HG02678 (cell line): ENCODE measurements around the gene GRIA4.

Experiments
- ATAC-seq: cut with Tn5 transposase; IDR thresholded peaks from one replicate; pipeline ENCODE4 v1.9.1; 2021; ENCODE audit warnings: mild to moderate bottlenecking, moderate library complexity; ENCODE audit not compliant: unreplicated experiment

Gene GRIA4

GRCh38 chr11:105636496-105636895 is 26.6 kb downstream of the GRIA4 start:
- ATAC-seq = no peak

DNA sequence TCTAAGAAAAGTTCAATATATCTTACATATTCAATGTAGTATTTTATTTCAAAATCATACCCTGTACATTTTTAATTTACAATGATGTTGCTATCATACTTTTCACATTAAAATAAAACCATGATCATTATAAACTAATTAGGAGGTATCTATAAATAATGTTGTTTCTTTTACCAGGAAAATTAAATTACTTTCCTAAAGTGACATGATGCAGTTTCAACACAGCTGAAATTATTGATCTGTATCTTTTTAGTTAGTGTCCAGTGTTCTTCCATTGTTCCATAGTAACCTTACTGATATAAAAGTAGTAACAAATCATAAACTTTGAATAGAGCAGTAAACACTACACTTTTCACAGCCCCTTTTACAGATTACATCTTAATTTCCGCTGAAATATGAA is 29.7 kb downstream of the GRIA4 start:
- ATAC-seq = no peak

- no peak for ATAC-seq
These were observed 31.6 kb downstream of the GRIA4 start for GRCh38 chr11:105641433-105641832.

GRCh38 chr11:105642870-105643269 is 33.0 kb downstream of the GRIA4 start:
- ATAC-seq = no peak

GRCh38 chr11:105644839-105645573 is 35.1 kb downstream of the GRIA4 start:
- ATAC-seq = no peak

DNA sequence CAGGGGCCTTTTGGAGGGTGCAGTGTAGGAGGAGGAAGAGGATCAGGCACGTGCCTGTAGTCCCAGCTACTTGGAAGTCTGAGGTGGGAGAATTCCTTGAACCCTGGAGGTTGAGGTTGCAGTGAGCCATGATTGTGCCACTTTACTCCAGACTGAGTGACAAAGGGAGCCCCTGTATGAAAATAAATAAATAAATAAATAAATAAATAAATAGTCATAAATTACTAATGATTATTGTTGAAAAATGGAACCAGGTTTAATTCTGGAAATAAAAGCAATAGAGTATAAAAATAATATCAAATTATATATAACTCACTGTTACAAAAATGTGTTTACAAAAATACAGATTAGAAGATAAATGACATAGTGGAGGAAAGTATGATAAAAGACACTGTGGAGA is 37.9 kb downstream of the GRIA4 start:
- ATAC-seq = no peak

GRCh38 chr11:105648762-105649161 is 38.9 kb downstream of the GRIA4 start:
- ATAC-seq = no peak

GRCh38 chr11:105665281-105665680 is 55.4 kb downstream of the GRIA4 start:
- ATAC-seq = no peak

DNA sequence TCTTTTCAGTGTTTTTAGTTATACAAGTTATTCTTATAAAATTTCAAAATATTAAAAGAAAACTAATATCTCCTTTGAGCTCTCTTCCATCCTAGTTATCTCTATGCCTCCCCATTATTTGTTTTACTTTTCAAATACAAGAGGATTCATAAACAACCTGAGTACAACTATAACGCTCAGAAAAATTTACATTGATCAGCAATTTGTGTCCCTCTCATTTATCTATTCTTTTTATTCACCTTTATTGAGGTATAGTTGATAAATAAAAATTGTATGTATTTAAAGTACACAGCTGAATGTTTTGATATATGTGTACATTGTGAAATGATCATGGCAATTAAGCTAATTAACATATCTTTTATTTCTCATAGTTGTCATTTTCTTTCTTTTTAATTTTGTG is 57.6 kb downstream of the GRIA4 start:
- ATAC-seq = no peak

- no peak for ATAC-seq
These were observed 60.9 kb downstream of the GRIA4 start for GRCh38 chr11:105670811-105671210.

- no peak for ATAC-seq
These were observed 63.2 kb downstream of the GRIA4 start for GRCh38 chr11:105673089-105673488.

DNA sequence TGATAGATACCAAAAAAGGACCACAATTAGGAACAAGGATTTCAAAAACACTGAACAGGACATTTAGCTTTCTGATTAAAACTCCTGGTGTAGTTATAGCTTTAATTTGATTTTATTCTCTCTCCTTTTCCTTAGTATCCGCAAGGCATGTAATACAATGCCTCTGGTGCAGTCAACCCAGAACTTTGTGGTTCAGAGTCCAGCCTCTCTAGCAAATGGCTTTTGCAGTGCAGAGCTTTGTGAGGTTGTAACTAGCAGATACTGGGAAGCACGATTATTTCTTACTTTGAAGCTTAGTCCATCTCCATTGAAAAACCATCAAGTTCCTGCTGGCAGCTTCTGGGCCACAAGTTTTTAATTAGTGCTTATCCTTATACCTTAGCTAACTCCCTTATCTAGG is 79.8 kb downstream of the GRIA4 start:
- ATAC-seq = no peak

GRCh38 chr11:105690467-105690866 is 80.6 kb downstream of the GRIA4 start:
- ATAC-seq = no peak

DNA sequence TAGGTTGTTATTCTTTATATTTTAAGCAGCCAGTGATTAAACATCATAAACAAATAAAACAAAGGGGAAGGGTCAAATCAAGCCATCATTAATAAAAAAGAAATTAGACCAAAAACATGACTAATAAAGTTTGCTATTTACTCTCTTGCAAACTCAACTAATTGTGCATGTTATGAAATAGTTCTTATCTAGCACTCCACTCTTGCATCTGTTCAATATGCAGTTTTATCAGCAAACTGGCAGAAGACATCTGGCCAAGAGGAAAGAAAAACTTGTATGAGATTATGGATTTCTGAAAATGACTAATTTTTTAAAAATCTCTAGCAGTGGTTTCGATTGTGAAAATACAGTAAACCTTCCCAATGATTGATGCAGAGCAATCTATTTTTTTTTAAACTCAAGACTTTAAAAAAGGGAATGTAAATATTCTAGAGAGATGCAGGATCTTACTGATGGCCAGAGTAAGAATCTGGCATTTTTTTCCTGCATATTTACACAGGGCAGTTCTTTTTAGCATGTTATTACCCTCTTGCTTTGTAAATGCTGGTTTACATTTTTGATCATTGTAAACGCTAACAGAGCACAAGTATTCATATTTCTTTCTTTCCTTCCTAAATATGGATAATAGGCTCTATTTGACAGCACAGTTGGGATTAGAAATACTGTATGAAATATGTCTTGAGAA is 83.3 kb downstream of the GRIA4 start:
- ATAC-seq = no peak

DNA sequence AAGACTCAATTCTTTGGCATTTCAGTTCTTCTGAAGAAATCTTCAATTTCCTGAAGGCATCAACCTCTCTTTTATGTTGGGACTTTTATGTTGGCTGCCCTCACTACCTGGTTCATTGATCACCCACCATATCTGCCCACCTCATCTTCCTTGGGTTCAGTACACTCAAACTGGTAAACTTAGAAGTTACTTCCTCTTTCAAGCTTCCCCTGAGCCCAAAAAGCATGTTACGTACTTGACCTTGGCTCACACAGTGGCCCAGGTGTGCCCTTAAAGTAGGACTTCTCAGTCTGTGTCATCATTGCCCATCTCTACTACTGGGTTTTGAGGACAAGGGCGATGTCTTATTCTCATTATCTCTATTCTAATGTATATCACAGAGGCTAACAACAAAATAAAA is 86.1 kb downstream of the GRIA4 start:
- ATAC-seq = peak; percentile 64

DNA sequence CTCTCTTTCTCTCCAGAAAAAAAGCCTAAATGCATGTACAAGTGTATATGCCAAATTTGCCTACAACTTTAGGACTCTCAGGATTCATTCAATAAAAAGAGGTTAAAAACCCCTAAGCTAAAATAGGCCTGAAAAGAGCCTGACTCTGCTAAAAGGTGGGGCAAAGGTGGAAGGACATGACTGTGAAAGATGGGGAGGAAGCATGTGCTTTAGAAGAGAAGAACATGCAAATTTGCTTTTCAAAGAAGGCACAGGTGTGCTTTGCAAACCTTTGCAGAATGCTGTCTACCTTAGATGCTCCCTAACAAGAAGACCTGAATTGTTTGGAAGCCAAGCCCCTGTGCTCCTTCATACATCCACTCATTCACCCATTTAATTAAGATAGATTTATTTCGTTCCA is 87.4 kb downstream of the GRIA4 start:
- no peak for ATAC-seq

GRCh38 chr11:105699203-105699602 is 89.3 kb downstream of the GRIA4 start:
- no peak for ATAC-seq

DNA sequence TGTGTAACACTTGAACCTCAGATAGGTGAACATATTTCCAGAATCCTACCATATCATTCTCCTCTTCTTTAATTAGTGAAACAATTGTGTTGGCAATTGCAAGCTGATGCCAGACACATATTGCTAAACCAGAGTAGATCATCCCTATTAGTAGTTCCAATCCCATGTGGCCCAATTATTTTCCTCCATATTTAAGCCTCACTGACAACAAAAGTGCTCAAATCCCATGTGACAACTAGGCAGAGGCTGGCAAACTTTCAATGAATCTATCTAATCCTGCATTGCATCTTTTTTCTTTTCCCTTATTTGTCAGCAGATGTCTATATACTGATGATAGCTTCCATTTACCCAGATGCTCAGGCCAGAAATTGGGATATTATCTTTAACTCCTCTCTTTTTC is 90.4 kb downstream of the GRIA4 start:
- no peak for ATAC-seq

GRCh38 chr11:105701098-105701497 is 91.2 kb downstream of the GRIA4 start:
- ATAC-seq = no peak

GRCh38 chr11:105705786-105706530 is 96.1 kb downstream of the GRIA4 start:
- no peak for ATAC-seq

DNA sequence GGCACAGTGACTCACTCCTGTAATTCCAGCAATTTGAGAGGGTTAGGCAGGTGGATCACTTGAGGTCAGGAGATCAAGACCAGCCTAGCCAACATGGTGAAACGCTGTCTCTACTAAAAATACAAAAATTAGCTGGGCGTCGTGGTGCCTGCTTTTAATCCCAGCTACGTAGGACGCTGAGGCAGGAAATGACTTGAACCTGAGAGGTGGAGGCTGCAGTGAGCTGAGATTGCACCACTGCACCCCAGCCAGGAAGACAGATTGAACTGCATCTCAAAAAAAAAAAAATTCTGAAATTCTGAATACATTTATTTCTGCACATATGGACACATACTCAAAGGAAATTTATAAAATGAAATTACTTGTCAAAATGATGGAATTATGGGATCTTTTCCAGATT is 103.2 kb downstream of the GRIA4 start:
- no peak for ATAC-seq

DNA sequence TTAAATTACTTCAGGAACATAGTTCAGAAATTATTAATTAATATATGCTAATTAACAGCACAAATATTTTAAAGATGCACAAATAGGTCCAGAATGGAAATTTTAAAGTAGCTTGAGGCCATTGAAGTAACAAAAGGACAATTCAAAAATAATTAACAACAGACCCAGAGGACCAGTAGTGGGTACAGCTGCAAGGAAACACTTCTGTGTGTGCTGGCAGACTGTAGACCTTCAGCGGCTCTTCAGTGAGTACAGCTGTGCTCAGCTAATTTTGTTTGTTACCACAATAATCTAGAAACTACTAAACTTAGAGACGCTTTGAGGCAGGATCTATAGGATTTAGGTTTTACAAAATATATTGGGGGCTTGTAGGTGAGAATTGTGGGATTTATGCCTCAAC is 103.8 kb downstream of the GRIA4 start:
- ATAC-seq = no peak
